Activated naive CD8-positive, alpha-beta T cell treated with anti-CD3 and anti-CD28 coated beads, Interleukin-2, amount 50 U/mL, for 16 hours (primary cell): ENCODE results near the gene RANBP1.

Experiments
- DNase-seq: peaks from one replicate; pipeline ENCODE4 v3.0.0-alpha.2; 2020; ENCODE audit warnings: low read depth, low spot score

The RANBP1 gene

GRCh38 chr22:20088263-20088648 lies 27.6 kb upstream of the RANBP1 start:
- DNase-seq: no peak

- no peak for DNase-seq
Measured at GRCh38 chr22:20089226-20089976, 26.5 kb upstream of the RANBP1 start.

GRCh38 chr22:20089977-20090729 lies 25.8 kb upstream of the RANBP1 start:
- DNase-seq: no peak

GRCh38 chr22:20090730-20091240 lies 25.1 kb upstream of the RANBP1 start:
- DNase-seq: no peak

- no peak for DNase-seq
Measured at GRCh38 chr22:20091690-20092476, 24.0 kb upstream of the RANBP1 start.

- DNase-seq: no peak
Measured at GRCh38 chr22:20092477-20092854, 23.4 kb upstream of the RANBP1 start.

GRCh38 chr22:20093418-20094196 lies 22.3 kb upstream of the RANBP1 start:
- no peak for DNase-seq

- DNase-seq: no peak
Measured at GRCh38 chr22:20094197-20094807, 21.6 kb upstream of the RANBP1 start.

- DNase-seq: no peak
Measured at GRCh38 chr22:20095521-20095920, 20.4 kb upstream of the RANBP1 start.

GRCh38 chr22:20096574-20097420 lies 19.1 kb upstream of the RANBP1 start:
- DNase-seq: no peak

- no peak for DNase-seq
Measured at GRCh38 chr22:20099099-20099711, 16.7 kb upstream of the RANBP1 start.

GRCh38 chr22:20101638-20102037 lies 14.3 kb upstream of the RANBP1 start:
- no peak for DNase-seq

- DNase-seq: no peak
Measured at GRCh38 chr22:20102203-20102780, 13.6 kb upstream of the RANBP1 start.

- no peak for DNase-seq
Measured at GRCh38 chr22:20105456-20106204, 10.3 kb upstream of the RANBP1 start.

- DNase-seq: no peak
Measured at GRCh38 chr22:20106205-20106848, 9.6 kb upstream of the RANBP1 start.

- no peak for DNase-seq
Measured at GRCh38 chr22:20106849-20107237, 9.1 kb upstream of the RANBP1 start.

GRCh38 chr22:20107471-20107901 lies 8.4 kb upstream of the RANBP1 start:
- no peak for DNase-seq
